ENCODE measurements around the gene CCNF. TPM values are rescaled to one million over a fixed set of nuclear protein-coding genes. Genes with fewer than 3 reads are reported as not detected.
"Not testable (repeated sequence)": the region's sequence is repeated elsewhere in the genome, so short reads cannot be mapped to it uniquely, and the experiment has no call there.

CCNF gene
- total and polyA plus RNA-seq, 2 experiments from 2014 or later = 9.2 to 44.0 TPM

- TF ChIP-seq CTCF (IDR thresholded peaks at IDR 0.05; ENCODE audit: low read depth, low read length) = no peak
- Histone ChIP-seq H3K4me1 (ENCODE audit: low read depth) (no peaks in the 10 kb centered on the region), H3K27me3 (no peaks in the 10 kb centered on the region), H3K36me3 (peaks cover 24% of the 10 kb centered on the region), H3K9me3 (ENCODE audit: low read depth) (no peaks in the 10 kb centered on the region), H3K27ac (no peak overlapping the region), H3K4me3 (no peak overlapping the region)
- no peak for DNase-seq (ENCODE audit: low read depth in 1 of 2, low spot score in 1 of 2)
These were observed 8.0 kb downstream of the CCNF start for GRCh38 chr16:2437032-2437790.

GRCh38 chr16:2438121-2438520 is 8.9 kb downstream of the CCNF start:
- H3K4me1 ChIP-seq (ENCODE audit: low read depth) = no peaks in the 10 kb centered on the region
- H3K9me3 ChIP-seq (ENCODE audit: low read depth) = no peaks in the 10 kb centered on the region
- no peak overlapping the region for H3K4me3 ChIP-seq
- no peak for TF ChIP-seq CTCF (IDR thresholded peaks at IDR 0.05; ENCODE audit: low read depth, low read length)
- DNase-seq (ENCODE audit: low read depth in 1 of 2, low spot score in 1 of 2) = no peak
- no peaks in the 10 kb centered on the region for H3K27me3 ChIP-seq
- H3K36me3 ChIP-seq = peaks cover 22% of the 10 kb centered on the region
- no peak overlapping the region for H3K27ac ChIP-seq

- Histone ChIP-seq H3K4me3 (no peak overlapping the region), H3K9me3 (ENCODE audit: low read depth) (no peaks in the 10 kb centered on the region), H3K27me3 (no peaks in the 10 kb centered on the region), H3K36me3 (peaks cover 17% of the 10 kb centered on the region), H3K4me1 (ENCODE audit: low read depth) (no peaks in the 10 kb centered on the region), H3K27ac (no peak overlapping the region)
- no peak for TF ChIP-seq CTCF (IDR thresholded peaks at IDR 0.05; ENCODE audit: low read depth, low read length)
- DNase-seq (ENCODE audit: low read depth in 1 of 2, low spot score in 1 of 2) = no peak
These were observed 10.4 kb downstream of the CCNF start for GRCh38 chr16:2439598-2439997.

GRCh38 chr16:2441143-2441804 is 12.0 kb downstream of the CCNF start:
- H3K4me3 ChIP-seq; H3K9me3 ChIP-seq (ENCODE audit: low read depth); DNase-seq (ENCODE audit: low read depth in 1 of 2, low spot score in 1 of 2); H3K27ac ChIP-seq; H3K27me3 ChIP-seq; H3K4me1 ChIP-seq (ENCODE audit: low read depth): not testable (repeated sequence)
- H3K36me3 ChIP-seq = peaks cover 18% of the 10 kb centered on the region

GRCh38 chr16:2443555-2443954 is 14.3 kb downstream of the CCNF start:
- no peak for DNase-seq (ENCODE audit: low read depth in 1 of 2, low spot score in 1 of 2)
- no peaks in the 10 kb centered on the region for H3K9me3 ChIP-seq (ENCODE audit: low read depth)
- H3K36me3 ChIP-seq = peaks cover 18% of the 10 kb centered on the region
- H3K4me1 ChIP-seq (ENCODE audit: low read depth) = no peaks in the 10 kb centered on the region
- no peaks in the 10 kb centered on the region for H3K27me3 ChIP-seq
- H3K4me3 ChIP-seq = no peak overlapping the region
- no peak for TF ChIP-seq CTCF (IDR thresholded peaks at IDR 0.05; ENCODE audit: low read depth, low read length)
- no peak overlapping the region for H3K27ac ChIP-seq

- Histone ChIP-seq H3K4me3 (no peak overlapping the region), H3K27me3 (no peaks in the 10 kb centered on the region), H3K4me1 (ENCODE audit: low read depth) (no peaks in the 10 kb centered on the region), H3K36me3 (peaks cover 23% of the 10 kb centered on the region), H3K9me3 (ENCODE audit: low read depth) (no peaks in the 10 kb centered on the region), H3K27ac (no peak overlapping the region)
- no peak for TF ChIP-seq CTCF (IDR thresholded peaks at IDR 0.05; ENCODE audit: low read depth, low read length)
- peak in 1 of 2 donors; percentile 35 for DNase-seq (ENCODE audit: low read depth in 1 of 2, low spot score in 1 of 2)
These were observed 18.8 kb downstream of the CCNF start for GRCh38 chr16:2447920-2448583.

All from cardiac muscle cell (in vitro differentiated cells and primary cell).